MCF 10A (cell line): ENCODE data around the gene UNC93A. TPM values are rescaled to one million over a fixed set of nuclear protein-coding genes. Genes with fewer than 3 reads are reported as not detected.
"Not testable (repeated sequence)": the region's sequence is repeated elsewhere in the genome, so short reads cannot be mapped to it uniquely, and the experiment has no call there.

ENCODE experiments used
- BruUV-seq: library from RNA; stranded (reverse); fragments of 400-500 nt; replicated peaks from 2 replicates; lab custom pipeline; 2021; lab: Mats Ljungman, UMichigan
- CTCF ChIA-PET: fragments of 300-600 bp; sonication (Branson Sonifier 250); formaldehyde crosslinking; extraction: SDS; loops from one replicate; lab custom pipeline; 2021; ENCODE audit warnings: antibody characterized with exemption, inconsistent platforms; lab: Yijun Ruan, JAX
- POLR2A ChIA-PET: fragments of 300-600, 350-650 bp; sonication (Branson Sonifier 250); formaldehyde crosslinking; extraction: SDS; loops from one replicate; lab custom pipeline; 2020; ENCODE audit warnings: antibody characterized with exemption, inconsistent platforms; lab: Yijun Ruan, JAX
- DNase-seq: peaks from one replicate; pipeline ENCODE4 v3.0.0-alpha.2; 2018; ENCODE audit not compliant: unreplicated experiment
- H3K27ac Mint-ChIP-seq: one replicate; pipeline ENCODE4 v1.8.0; 2022; ENCODE audit warnings: mild to moderate bottlenecking, low read depth, mixed read lengths; ENCODE audit not compliant: unreplicated experiment
- H3K27me3 Mint-ChIP-seq: one replicate; pipeline ENCODE4 v1.8.0; 2022; ENCODE audit warnings: mixed read lengths; ENCODE audit not compliant: insufficient read depth, unreplicated experiment
- H3K36me3 Mint-ChIP-seq: one replicate; pipeline ENCODE4 v1.8.0; 2022; ENCODE audit warnings: mild to moderate bottlenecking, moderate library complexity, mixed read lengths; ENCODE audit not compliant: insufficient read depth, unreplicated experiment
- H3K4me1 Mint-ChIP-seq: one replicate; pipeline ENCODE4 v1.8.0; 2022; ENCODE audit warnings: mixed read lengths; ENCODE audit not compliant: insufficient read depth, unreplicated experiment
- H3K4me3 Mint-ChIP-seq: one replicate; pipeline ENCODE4 v1.8.0; 2022; ENCODE audit warnings: mild to moderate bottlenecking, moderate library complexity, mixed read lengths; ENCODE audit not compliant: unreplicated experiment
- H3K9me3 Mint-ChIP-seq: one replicate; pipeline ENCODE4 v1.8.0; 2022; ENCODE audit warnings: mixed read lengths; ENCODE audit not compliant: unreplicated experiment
- CTCF ChIP-seq: fragments of 200-600 bp; IDR thresholded peaks from one replicate; pipeline ENCODE4 v1.8.0; 2022; ENCODE audit warnings: antibody characterized with exemption, mild to moderate bottlenecking; ENCODE audit not compliant: unreplicated experiment
- intact Hi-C: fragments of 100-400 bp; cut with micrococcal nuclease; formaldehyde crosslinking; loops from 2 replicates; pipeline ENCODE4 v1.14.1; 2022
- total RNA-seq: library from RNA; stranded (reverse); gene quantifications from 2 replicates; pipeline ENCODE4 v1.2.3, GENCODE V29; 2022

UNC93A gene
- total RNA-seq, 1 experiment from 2014 or later, result not detected

- BruUV-seq, result no TSS peak
- Mint-ChIP-seq H3K27me3 (peaks cover 37% of the 10 kb centered on the region), H3K9me3 (no peaks in the 10 kb centered on the region), H3K4me1 (no peaks in the 10 kb centered on the region), H3K4me3 (no peak overlapping the region), H3K36me3 (no peaks in the 10 kb centered on the region), H3K27ac (no peak overlapping the region)
- TF ChIP-seq CTCF, result no peak
- intact Hi-C loops, result no loop called here
- ChIA-PET CTCF (no interaction called here), POLR2A (no interaction called here)
- no peak for DNase-seq
Observed at GRCh38 chr6:167244064-167244960, 46.8 kb upstream of the UNC93A start.

DNA sequence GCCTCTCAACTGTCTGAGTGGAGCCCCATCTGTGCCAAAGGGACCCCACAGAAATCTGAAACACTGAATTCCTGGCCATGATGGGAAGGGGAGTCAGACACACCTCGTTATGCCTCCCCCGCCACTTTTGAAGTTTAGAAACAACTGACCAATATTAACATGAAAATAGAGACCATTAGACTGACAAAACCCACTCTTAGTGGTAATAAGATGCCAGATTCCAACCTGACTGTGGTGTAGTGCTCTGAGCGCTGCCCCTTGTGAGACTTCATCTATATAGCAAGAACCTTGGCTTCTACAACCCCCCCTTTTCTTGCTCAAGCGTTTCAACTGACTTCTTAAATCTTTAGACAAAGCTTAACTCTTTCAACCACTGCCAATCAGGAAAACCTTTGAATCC lies 46.1 kb upstream of the UNC93A start:
- Mint-ChIP-seq H3K36me3 (no peaks in the 10 kb centered on the region), H3K27me3 (peaks cover 42% of the 10 kb centered on the region), H3K4me3 (no peak overlapping the region), H3K9me3 (no peaks in the 10 kb centered on the region), H3K27ac (no peak overlapping the region), H3K4me1 (no peaks in the 10 kb centered on the region)
- BruUV-seq, result no TSS peak
- CTCF ChIA-PET, result no interaction called here
- DNase-seq, result no peak
- intact Hi-C loops, result loop anchor here (5.0 kb wide), 1 partner anchor 162 kb away; no protein-coding TSS in a partner anchor
- TF ChIP-seq CTCF, result no peak
- POLR2A ChIA-PET, result no interaction called here

DNA sequence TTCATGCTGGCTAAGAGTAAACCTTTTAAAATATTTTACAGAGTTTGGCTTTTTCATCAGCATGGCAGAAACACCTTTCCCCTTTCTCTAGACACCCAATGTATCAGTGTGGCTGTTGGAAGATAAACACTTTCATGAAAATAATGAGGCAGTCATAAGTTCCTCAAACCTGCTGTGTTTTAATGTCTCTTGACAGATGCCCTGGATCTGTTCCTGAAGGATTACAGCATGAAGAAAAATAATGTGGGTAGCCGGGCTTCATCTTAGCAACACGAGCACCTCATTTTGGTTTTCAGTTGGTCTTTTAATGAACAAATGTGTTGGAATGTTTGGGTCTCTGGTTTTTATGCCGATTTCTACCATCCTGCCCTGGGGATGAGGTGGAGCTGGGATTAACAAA lies 45.5 kb upstream of the UNC93A start:
- no TSS peak for BruUV-seq
- no peak for DNase-seq
- intact Hi-C loops, result loop anchor here (5.0 kb wide), 1 partner anchor 162 kb away; no protein-coding TSS in a partner anchor
- no peaks in the 10 kb centered on the region for H3K4me1 Mint-ChIP-seq
- TF ChIP-seq CTCF, result no peak
- no peaks in the 10 kb centered on the region for H3K9me3 Mint-ChIP-seq
- H3K36me3 Mint-ChIP-seq, result no peaks in the 10 kb centered on the region
- ChIA-PET POLR2A (interaction anchor here (0.7 kb wide), 1 partner anchor 681 kb away, joined by 3 read pairs; no protein-coding TSS in a partner anchor), CTCF (interaction anchor here (0.8 kb wide), 1 partner anchor 105 kb away, joined by 3 read pairs; no protein-coding TSS in a partner anchor)
- no peak overlapping the region for H3K27ac Mint-ChIP-seq
- H3K27me3 Mint-ChIP-seq, result peaks cover 48% of the 10 kb centered on the region
- no peak overlapping the region for H3K4me3 Mint-ChIP-seq

- no peak overlapping the region for H3K4me3 Mint-ChIP-seq
- TF ChIP-seq CTCF, result no peak
- BruUV-seq, result no TSS peak
- peaks cover 41% of the 10 kb centered on the region for H3K27me3 Mint-ChIP-seq
- no peaks in the 10 kb centered on the region for H3K9me3 Mint-ChIP-seq
- H3K36me3 Mint-ChIP-seq, result no peaks in the 10 kb centered on the region
- H3K4me1 Mint-ChIP-seq, result no peaks in the 10 kb centered on the region
- intact Hi-C loops, result loop anchor here (5.0 kb wide), 1 partner anchor 159 kb away; no protein-coding TSS in a partner anchor
- no peak for DNase-seq
- no peak overlapping the region for H3K27ac Mint-ChIP-seq
- ChIA-PET CTCF (no interaction called here), POLR2A (no interaction called here)
Observed at GRCh38 chr6:167247814-167248595, 43.1 kb upstream of the UNC93A start.

GRCh38 chr6:167248878-167249455 lies 42.1 kb upstream of the UNC93A start:
- H3K4me1 Mint-ChIP-seq, H3K27ac Mint-ChIP-seq, H3K4me3 Mint-ChIP-seq, CTCF ChIA-PET, BruUV-seq, POLR2A ChIA-PET, H3K9me3 Mint-ChIP-seq, DNase-seq, H3K36me3 Mint-ChIP-seq: not testable (repeated sequence)
- intact Hi-C loops, result loop anchor here (5.0 kb wide), 1 partner anchor 158 kb away; no protein-coding TSS in a partner anchor
- H3K27me3 Mint-ChIP-seq, result peaks cover 33% of the 10 kb centered on the region
